Measurements from ENCODE around the gene RSPH3. TPM values are rescaled to one million over a fixed set of nuclear protein-coding genes. Genes with fewer than 3 reads are reported as not detected.

RSPH3 gene
- polyA plus RNA-seq, 3 donors = 2.6 to 2.9 (median 2.8) TPM

Other genes with a start within 250 kb of the RSPH3 start
- gene EZR, start 180.8 kb downstream of the RSPH3 start, polyA plus RNA-seq = 10 to 100 TPM; 37.6 to 63.1 (median 54.9) TPM
- 1 to 10 TPM in 2 of 3 donors, under 1 TPM in 1; 0.43 to 2.1 (median 2.1) TPM for gene TAGAP, start 44.8 kb upstream of the RSPH3 start, polyA plus RNA-seq
- under 1 TPM in 2 of 3 donors, not detected in 1; 0.18 to 0.43 TPM for gene FNDC1, start 169.2 kb upstream of the RSPH3 start, polyA plus RNA-seq

Measured in adipose tissue (tissue), 3 donors.